NOMO-1 treated with dmso at 0.1 percent for 144 hours (cell line): ENCODE measurements around the gene LPAR1.

ENCODE experiments used
- DNase-seq: peaks from one replicate; lab custom pipeline; 2025; ENCODE audit not compliant: unreplicated experiment; lab: John Stamatoyannopoulos, UW

Gene LPAR1

DNA sequence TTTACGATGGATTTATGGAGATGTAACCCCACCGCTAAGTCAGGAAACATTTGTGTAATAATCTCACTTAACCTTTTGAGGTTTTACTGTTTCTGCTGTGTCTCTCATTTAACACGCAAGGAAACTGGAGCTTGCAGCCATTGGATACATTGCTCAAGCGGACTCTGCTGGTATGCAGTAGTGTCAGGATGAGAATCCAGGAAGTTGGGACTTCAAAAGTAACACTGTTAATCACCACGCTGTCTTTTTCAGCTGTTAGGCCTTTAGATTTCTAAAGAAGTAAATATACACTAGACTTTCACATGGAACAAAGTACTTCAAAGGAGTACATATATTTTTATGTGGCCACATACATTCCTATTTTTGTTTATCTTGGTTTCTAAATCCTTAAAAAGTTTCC lies 114.7 kb downstream of the LPAR1 start:
- no peak for DNase-seq

- no peak for DNase-seq
Measured at GRCh38 chr9:110922145-110922544, 116.1 kb downstream of the LPAR1 start.

GRCh38 chr9:110921705-110922104 lies 116.6 kb downstream of the LPAR1 start:
- no peak for DNase-seq

DNA sequence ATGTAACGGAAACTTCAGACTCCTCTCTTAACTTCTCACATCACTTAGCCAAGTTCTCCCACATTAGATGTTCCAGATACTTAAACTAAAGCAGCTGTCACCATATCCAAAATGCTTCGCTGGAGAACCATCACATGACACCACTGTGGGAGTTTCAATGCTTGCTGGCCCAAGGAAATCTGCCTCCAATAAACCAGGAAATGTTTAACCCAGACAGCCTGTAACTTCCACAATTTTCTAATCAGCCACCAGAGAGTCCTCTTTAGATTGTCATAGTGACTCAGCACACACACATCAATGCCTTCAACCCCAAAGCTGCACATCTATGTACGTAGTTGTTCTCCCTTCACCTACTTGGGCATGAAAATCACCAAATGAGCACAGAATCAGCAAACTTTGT lies 118.7 kb downstream of the LPAR1 start:
- DNase-seq: peak; percentile 36

DNA sequence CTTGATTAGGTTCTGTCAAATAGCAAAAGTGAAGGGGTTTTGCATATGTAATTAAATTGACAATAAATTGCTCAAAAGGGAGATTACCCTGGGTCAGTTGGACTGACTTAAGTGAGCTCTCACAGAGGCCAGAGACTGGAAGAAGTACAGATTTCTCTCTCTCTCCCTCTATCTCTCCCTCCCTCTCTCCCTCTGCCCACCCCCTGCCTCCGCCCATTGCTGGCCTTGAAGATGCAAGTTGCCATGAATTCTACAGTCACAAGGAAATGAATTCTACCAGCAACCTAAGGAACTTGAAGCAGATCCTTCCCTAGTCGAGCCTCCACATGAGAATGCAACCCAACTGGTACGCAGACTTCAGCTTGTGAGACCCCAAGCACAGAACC lies 119.2 kb downstream of the LPAR1 start:
- DNase-seq: no peak

DNA sequence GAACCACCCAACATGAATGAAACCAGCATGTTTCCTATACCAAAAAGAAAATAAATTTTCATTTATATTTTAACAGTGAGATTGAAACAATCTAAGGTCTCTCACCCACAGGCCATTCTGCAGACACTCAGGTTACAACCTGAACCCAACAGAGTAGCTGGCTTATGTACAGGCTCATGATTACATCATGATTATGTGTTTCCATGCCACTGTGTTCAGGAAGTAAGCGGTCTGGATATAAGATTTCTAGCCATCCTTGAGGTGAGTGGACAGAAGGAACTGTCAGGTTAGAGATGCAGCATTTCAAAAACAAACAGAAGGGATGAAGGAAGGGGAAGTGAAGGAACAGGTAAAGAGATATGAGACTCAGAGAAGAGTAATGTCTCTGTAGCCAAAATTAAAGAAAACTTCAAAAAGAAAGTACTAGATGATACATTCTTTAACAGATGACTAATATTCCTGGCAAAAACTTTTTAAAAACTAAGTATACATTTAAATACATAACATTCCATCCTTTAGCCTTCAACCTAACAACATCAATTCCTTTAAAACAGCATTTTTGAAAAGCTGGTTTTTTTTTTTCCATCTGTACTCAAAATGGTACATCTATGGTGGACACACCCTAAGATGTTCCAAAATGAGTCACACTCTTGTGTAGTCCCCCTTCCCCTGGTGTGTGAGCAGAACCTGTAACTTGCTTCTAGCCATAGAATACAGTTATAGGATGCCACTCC lies 119.8 kb downstream of the LPAR1 start:
- no peak for DNase-seq

GRCh38 chr9:110916403-110916802 lies 121.9 kb downstream of the LPAR1 start:
- DNase-seq: no peak

DNA sequence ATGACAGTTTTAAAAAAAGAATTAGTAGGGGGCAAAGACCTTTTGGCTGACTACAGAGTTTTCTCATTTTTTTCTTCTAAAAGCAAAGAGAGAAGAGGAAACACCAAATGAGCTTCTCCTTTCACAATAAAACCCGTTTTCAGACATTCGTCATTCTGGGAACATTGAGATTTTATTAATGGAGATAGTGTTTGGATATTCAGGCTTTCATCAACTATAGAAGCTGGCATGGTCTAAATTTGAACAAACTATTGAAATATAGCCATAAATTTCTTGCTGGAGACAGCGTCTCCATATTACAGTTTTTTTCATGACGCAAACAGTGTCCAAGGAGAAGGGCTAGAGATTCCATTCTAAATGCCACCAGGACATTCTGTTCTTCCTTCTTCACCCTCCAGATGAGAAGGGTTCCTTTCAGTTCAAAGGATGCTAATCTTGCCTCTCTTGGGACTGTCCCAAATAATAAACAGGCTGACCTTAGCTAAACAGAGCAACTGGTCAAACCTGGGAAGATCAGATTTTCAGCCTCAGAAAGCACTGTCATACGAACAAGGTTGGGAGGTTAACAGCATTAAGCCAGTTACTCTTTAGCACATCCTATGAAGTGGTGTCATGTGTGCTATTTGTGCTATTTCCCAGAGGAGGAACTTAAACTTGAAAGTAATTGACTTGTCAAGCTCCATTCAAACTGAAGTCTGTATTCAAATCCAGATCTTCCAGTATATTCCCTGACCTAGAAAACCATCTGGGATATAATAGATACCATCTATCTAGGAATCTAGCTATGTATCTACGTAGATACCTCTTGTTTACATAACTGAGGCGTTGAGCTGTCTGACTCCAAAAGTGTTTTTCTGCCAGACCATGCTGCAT lies 125.6 kb downstream of the LPAR1 start:
- no peak for DNase-seq

DNA sequence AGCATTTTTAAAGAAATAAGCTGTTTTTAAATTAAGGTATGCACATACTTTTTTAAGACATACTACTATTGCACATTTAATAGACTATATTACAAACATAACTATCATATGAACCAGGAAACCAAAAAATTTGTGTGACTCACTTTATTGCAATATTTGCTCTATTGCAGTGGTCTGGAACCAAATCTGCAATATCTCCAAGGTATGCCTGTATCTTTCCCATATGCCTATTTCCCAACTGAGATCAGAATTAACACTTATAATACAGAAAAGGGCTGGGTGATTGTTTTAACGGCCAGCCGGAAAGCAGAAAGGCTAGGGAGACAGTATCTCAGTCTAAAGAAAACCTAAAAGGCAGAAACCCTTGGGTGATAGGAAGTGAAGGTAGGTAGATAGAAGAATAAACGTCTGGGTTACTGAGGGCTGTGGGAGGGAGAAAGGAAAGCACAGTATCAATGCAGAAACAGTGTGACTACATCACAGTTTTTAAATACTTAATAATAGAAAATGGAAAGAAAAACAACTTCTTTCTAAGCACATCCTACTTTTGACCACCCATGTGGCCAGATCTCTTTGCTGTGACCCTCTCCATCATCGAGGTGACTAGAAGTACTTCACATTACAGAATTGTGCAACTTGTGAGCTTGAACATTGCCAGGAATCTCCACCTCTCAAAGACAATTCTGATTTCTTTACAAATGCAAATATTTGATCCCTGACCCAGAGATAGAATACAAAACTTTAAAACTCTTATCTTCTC lies 126.4 kb downstream of the LPAR1 start:
- DNase-seq: no peak

DNA sequence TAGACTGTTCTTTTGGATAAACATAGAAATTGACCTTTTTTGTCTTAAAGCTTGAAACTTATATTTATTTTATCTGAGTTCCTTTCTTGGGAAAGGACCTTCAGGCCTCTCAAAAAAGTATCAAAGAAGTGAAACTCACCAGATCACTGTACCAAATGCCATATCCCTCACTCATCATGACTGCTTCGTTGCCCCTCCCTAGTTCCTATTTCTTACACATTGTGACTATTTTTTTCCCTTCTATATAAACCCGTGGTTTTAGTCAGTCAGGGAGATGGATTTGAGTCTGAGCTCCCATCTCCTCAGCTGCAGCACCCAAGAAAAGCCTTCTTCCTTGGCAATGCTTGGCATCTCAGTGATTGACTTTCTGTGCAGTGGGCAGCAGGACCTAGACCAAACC lies 129.4 kb downstream of the LPAR1 start:
- DNase-seq: no peak

- DNase-seq: no peak
Measured at GRCh38 chr9:110900917-110901316, 137.4 kb downstream of the LPAR1 start.

- DNase-seq: no peak
Measured at GRCh38 chr9:110900456-110900855, 137.8 kb downstream of the LPAR1 start.

- no peak for DNase-seq
Measured at GRCh38 chr9:110898866-110899265, 139.4 kb downstream of the LPAR1 start.

- DNase-seq: no peak
Measured at GRCh38 chr9:110898358-110898757, 139.9 kb downstream of the LPAR1 start.

- DNase-seq: no peak
Measured at GRCh38 chr9:110897943-110898342, 140.3 kb downstream of the LPAR1 start.

GRCh38 chr9:110895147-110895905 lies 142.9 kb downstream of the LPAR1 start:
- no peak for DNase-seq

DNA sequence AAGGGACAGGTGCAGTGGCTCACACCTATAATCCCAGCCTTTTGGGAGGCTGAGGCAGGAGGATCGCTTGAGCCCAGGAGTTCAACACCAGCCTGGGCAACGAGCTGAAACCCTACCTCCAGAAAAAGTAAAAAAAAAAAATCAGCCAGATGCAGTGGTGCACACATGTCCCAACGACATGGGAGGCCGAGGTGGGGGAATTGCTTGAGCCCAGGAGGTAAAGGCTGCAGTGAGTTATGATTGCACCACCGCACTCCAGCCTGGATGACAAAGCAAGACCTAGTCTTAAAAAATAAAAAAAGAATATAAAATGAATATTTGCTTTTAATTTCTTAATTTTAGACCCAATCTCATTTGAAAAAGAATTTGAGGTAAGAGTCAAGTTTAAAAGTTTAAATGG lies 143.5 kb downstream of the LPAR1 start:
- DNase-seq: no peak

DNA sequence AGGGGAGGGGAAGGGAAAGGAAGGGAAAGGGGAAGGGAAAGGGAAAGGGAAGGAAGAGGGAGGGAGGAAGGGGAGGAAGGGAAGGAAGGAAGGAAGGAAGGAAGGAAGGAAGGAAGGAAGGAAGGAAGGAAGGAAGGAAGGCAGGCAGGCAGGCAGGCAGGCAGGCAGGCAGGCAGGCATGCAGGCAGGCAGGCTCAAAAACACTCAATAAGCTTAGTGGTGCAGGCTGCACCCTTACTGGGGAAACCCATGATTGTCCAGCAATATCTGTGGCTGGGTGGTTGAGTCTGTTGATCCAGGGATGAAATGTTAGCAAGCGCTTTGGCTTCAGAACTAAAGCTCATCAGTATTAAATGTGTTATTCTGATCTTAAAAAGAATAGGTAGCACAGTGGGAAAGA lies 145.6 kb downstream of the LPAR1 start:
- no peak for DNase-seq

DNA sequence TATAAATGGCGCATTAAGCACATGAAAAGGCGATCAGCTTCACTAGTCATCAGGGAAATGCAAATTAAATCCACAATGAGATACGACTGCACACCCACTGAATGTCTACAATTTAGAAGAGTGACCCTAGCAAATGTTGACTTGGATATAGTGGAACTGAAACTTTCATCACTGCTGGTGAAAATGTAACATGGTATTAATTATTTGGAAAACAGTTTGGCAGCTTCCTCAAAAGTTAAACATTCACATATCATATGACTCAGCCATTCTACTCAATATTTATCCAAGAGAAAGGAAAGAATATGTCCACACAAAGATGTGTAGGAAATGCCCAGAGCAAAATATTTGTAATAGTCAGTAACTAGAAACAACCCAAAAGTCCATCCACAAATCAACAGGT lies 146.5 kb downstream of the LPAR1 start:
- DNase-seq: peak; percentile 54

DNA sequence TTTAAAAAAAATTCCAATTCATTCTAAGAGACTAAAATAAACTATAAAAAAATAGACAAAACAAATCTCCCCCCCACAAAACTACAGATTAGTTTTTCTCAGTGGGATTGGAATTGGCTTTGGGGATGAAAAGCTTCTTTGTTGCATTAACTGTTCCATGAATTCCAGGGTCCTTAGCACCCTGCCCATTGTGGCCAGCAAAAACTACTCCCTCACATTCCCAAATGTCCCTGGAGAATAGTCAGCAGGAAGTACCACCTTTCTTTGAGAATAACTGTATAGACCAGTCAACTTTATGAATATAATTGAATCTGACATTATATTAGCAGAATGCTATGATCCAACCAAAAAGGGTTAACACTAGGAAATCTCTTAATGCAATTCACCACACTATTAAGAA lies 147.9 kb downstream of the LPAR1 start:
- DNase-seq: no peak

- DNase-seq: no peak
Measured at GRCh38 chr9:110887276-110887675, 151.0 kb downstream of the LPAR1 start.
